HepG2 (cell line): ENCODE results near the gene SPP2. TPM values are rescaled to one million over a fixed set of nuclear protein-coding genes. Genes with fewer than 3 reads are reported as not detected.

ENCODE experiments used
- ATAC-seq: fragments of 200-7000 bp; cut with Tn5 transposase; 3 replicates; pipeline ENCODE4 v1.9.1; 2020; ENCODE audit warnings: mild to moderate bottlenecking, moderate library complexity
- BruUV-seq: library from RNA; stranded (reverse); fragments of 400-500 nt; replicated peaks from 2 replicates; lab custom pipeline; 2021; lab: Mats Ljungman, UMichigan
- CTCF ChIA-PET: fragments of 300-600 bp; formaldehyde crosslinking; extraction: SDS; loops from one replicate; lab custom pipeline; 2021; ENCODE audit warnings: low total read pairs, inconsistent platforms, low intra/inter-chr PET ratio; lab: Yijun Ruan, JAX
- POLR2A ChIA-PET: fragments of 350-600 bp; sonication (Branson Sonifier 250); formaldehyde crosslinking; loops from one replicate; lab custom pipeline; 2020; ENCODE audit warnings: antibody characterized with exemption, inconsistent platforms; lab: Yijun Ruan, JAX
- DNase-seq: peaks from one replicate; pipeline ENCODE4 v3.0.0-alpha.2; 2015; ENCODE audit warnings: low spot score
- FAIRE-seq: peaks from 3 replicates; lab custom pipeline; 2011; peaks lifted over from hg19 to GRCh38; lab: Jason Lieb, UNC
- H2AFZ ChIP-seq: one replicate; pipeline ENCODE4 v1.6.1; 2011; ENCODE audit warnings: low read length, inconsistent platforms
- H3K27ac ChIP-seq: fragments of 300-600 bp; 3 replicates; pipeline ENCODE4 v1.8.0; 2011; ENCODE audit warnings: mixed run types, mild to moderate bottlenecking, mixed read lengths, low read length, inconsistent platforms; ENCODE audit not compliant: insufficient read depth; ENCODE audit errors: extremely low read length
- H3K27me3 ChIP-seq, 2 experiments: fragments of 200-600 bp in 1 of 2; 2 replicates in 1 of 2; 3 replicates in 1 of 2; pipeline versions ENCODE4 v1.6.0 to v1.8.0; 2011; ENCODE audit warnings: low read length in 2 of 2, mild to moderate bottlenecking in 2 of 2, moderate library complexity in 2 of 2, inconsistent platforms in 1 of 2; ENCODE audit not compliant: insufficient read depth in 2 of 2, control insufficient read depth in 1 of 2
- H3K36me3 ChIP-seq, 2 experiments: fragments of 200-600 bp in 1 of 2; replicated peaks in 1 of 2; 2 replicates in 1 of 2; 3 replicates in 1 of 2; pipeline versions ENCODE4 v1.5.1 to v1.8.0; 2011; ENCODE audit warnings: low read length in 2 of 2, inconsistent platforms in 1 of 2; ENCODE audit not compliant: insufficient read depth in 2 of 2, control insufficient read depth in 1 of 2
- H3K4me1 ChIP-seq: 2 replicates; pipeline ENCODE4 v1.5.1; 2012; ENCODE audit warnings: low read length, inconsistent platforms; ENCODE audit not compliant: insufficient read depth
- H3K4me2 ChIP-seq: 2 replicates; pipeline ENCODE4 v1.6.0; 2011; ENCODE audit warnings: low read depth, low read length, inconsistent platforms
- H3K4me3 ChIP-seq, 3 experiments: fragments of 200-600 bp in 1 of 3; sonication (generic), shearing (Covaris generic) in 1 of 3; replicated peaks in 1 of 3; 2 replicates each; pipeline ENCODE4 v1.5.1; 2011 to 2016; ENCODE audit warnings: low read length in 3 of 3, inconsistent platforms in 2 of 3, low read depth in 2 of 3, mild to moderate bottlenecking in 2 of 3, control low read depth in 1 of 3, mixed read lengths in 1 of 3; ENCODE audit not compliant: insufficient read depth in 1 of 3
- H3K79me2 ChIP-seq: one replicate; pipeline ENCODE4 v1.6.1; 2011; ENCODE audit warnings: low read length, inconsistent platforms; ENCODE audit not compliant: insufficient read depth
- H3K9ac ChIP-seq: 2 replicates; pipeline ENCODE4 v1.6.0; 2011; ENCODE audit warnings: mild to moderate bottlenecking, low read depth, low read length, inconsistent platforms; ENCODE audit not compliant: insufficient read depth
- H3K9me3 ChIP-seq: 2 replicates; pipeline ENCODE4 v1.5.1; 2012; ENCODE audit warnings: mild to moderate bottlenecking, low read length
- H4K20me1 ChIP-seq: 2 replicates; pipeline ENCODE4 v1.6.0; 2011; ENCODE audit warnings: inconsistent platforms, mild to moderate bottlenecking, low read length, moderate library complexity; ENCODE audit not compliant: insufficient read depth
- BCL3 ChIP-seq: sonication (generic); formaldehyde crosslinking; IDR thresholded peaks from 2 replicates; pipeline ENCODE4 v1.5.1; 2020; ENCODE audit warnings: mild to moderate bottlenecking, missing genetic modification reagents, moderate library complexity
- DMAP1 ChIP-seq: IDR thresholded peaks from 2 replicates; pipeline ENCODE4 v1.6.1; 2016
- GRHL1 ChIP-seq: sonication (generic); formaldehyde crosslinking; conservative IDR thresholded peaks from 2 replicates; pipeline ENCODE4 v1.8.0; 2022; ENCODE audit warnings: missing genetic modification reagents
- HHEX ChIP-seq: IDR thresholded peaks from 2 replicates; pipeline ENCODE4 v1.6.1; 2016; ENCODE audit warnings: control low read depth
- HMG20B ChIP-seq: conservative IDR thresholded peaks from 2 replicates; pipeline ENCODE4 v1.6.1; 2016; ENCODE audit warnings: missing genetic modification reagents, missing compliant biosample characterization
- JDP2 ChIP-seq: sonication (generic); formaldehyde crosslinking; IDR thresholded peaks from 2 replicates; pipeline ENCODE4 v1.8.1; 2022; ENCODE audit warnings: missing genetic modification reagents, borderline replicate concordance
- TIGD3 ChIP-seq: sonication (generic); formaldehyde crosslinking; IDR thresholded peaks from 2 replicates; pipeline ENCODE4 v1.5.1; 2020; ENCODE audit warnings: mild to moderate bottlenecking, missing genetic modification reagents, borderline replicate concordance
- XBP1 ChIP-seq: sonication (generic); formaldehyde crosslinking; IDR thresholded peaks from 2 replicates; pipeline ENCODE4 v1.5.0; 2020; ENCODE audit warnings: missing genetic modification reagents
- ZNF292 ChIP-seq: sonication (generic); formaldehyde crosslinking; IDR thresholded peaks from 2 replicates; pipeline ENCODE4 v1.8.1; 2022; ENCODE audit warnings: mild to moderate bottlenecking, low read depth, missing genetic modification reagents, borderline replicate concordance
- ZNF441 ChIP-seq: sonication (generic); formaldehyde crosslinking; IDR thresholded peaks from 2 replicates; pipeline ENCODE4 v1.7.0; 2021; ENCODE audit warnings: missing genetic modification reagents, borderline replicate concordance
- ZNF839 ChIP-seq: sonication (generic); formaldehyde crosslinking; IDR thresholded peaks from 2 replicates; pipeline ENCODE4 v1.4.0; 2020; ENCODE audit warnings: missing genetic modification reagents, mild to moderate bottlenecking, borderline replicate concordance
- ZSCAN21 ChIP-seq: sonication (generic); formaldehyde crosslinking; IDR thresholded peaks from 2 replicates; pipeline ENCODE4 v1.8.0; 2022; ENCODE audit warnings: mild to moderate bottlenecking, missing genetic modification reagents, moderate library complexity, borderline replicate concordance
- WGBS: methylation state at CpG from one replicate; pipeline ENCODE4 v1.1.6; 2017; ENCODE audit warnings: low lambda C conversion rate; 5-methylcytosine and 5-hydroxymethylcytosine counted together
- in situ Hi-C: cut with HindIII; loops from 2 replicates; pipeline ENCODE4 v1.10.0; 2017; ENCODE audit warnings: low pct_unique_long_range_greater_than_20kb; ENCODE audit not compliant: extremely low pct_ligation_motif_present
- intact Hi-C: fragments of 100-400 bp; cut with micrococcal nuclease; formaldehyde crosslinking; loops from one replicate; pipeline ENCODE4 v1.10.0; 2022; ENCODE audit not compliant: unreplicated experiment
- polyA plus RNA-seq, 8 experiments: library from polyadenylated mRNA; depleted of rRNA in 3 of 8; stranded (reverse) in 7 of 8; unstranded in 1 of 8; fragments of >200 nt; fragmentation: Illumina TruSeq in 4 of 8; extraction: Trizol in 4 of 8; gene quantifications; 2 replicates each; pipeline versions ENCODE4 v1.2.1 to v1.2.3, GENCODE V29; 2011 to 2016; ENCODE audit warnings: low read depth in 4 of 8, missing spikeins in 1 of 8, mixed read lengths in 1 of 8; ENCODE audit not compliant: insufficient read depth in 1 of 8
- total RNA-seq, 5 experiments: library from RNA; depleted of rRNA; stranded (reverse); fragments of >200 nt; fragmentation: Illumina TruSeq; extraction: Trizol; gene quantifications; 2 replicates each; pipeline ENCODE4 v1.2.3, GENCODE V29; 2016; ENCODE audit warnings: low read depth in 1 of 5
- TF ChIP-seq, protein P1 (sequence below): sonication (generic); formaldehyde crosslinking; IDR thresholded peaks from 2 replicates; pipeline ENCODE4 v1.4.0; 2020; ENCODE audit warnings: mild to moderate bottlenecking, missing genetic modification reagents
- TF ChIP-seq, protein P2 (sequence below): sonication (generic); formaldehyde crosslinking; IDR thresholded peaks from 2 replicates; pipeline ENCODE4 v1.8.0; 2022; ENCODE audit warnings: missing genetic modification reagents, low read depth, mild to moderate bottlenecking, borderline replicate concordance

The SPP2 gene
- total and polyA plus RNA-seq, 2 of the 13 experiments (the other 11 are each of a cell fraction or from before 2014, with no cell fraction given) = not detected

DNA sequence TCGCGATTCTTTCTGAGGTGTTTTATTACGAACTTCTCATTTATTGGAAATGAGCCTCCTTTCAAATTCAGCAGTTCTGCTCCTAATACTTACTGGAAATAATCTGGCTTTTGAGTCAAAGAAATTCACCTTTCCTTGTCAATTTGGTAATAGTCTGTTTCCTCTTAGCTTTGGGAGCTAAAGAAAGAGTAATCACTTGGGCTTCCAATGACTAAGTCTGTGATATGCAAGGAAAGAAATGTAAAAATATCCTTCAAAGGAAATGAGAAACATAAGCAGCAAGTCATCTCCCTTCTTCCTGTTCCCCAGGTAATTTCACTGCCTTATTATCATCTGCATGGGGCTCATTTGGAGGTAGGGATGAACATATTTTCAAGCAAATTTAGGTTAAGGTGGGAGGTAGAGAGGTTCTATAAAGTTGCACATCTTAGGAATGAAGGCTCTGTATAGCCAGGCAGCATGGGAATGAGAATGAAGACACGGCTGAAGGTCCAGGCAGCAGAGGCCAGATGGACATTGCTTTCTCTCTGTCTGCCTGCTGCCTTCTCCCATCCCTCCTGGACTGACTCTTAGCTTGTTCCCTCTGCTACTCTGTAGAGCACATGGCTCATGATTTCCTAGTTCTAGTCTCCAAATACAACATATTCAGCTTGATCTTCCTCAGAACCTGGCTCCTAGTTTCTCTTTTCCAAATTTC lies 1.0 kb downstream of the SPP2 start:
- H3K9me3 ChIP-seq = no peaks in the 10 kb centered on the region
- H3K4me3 ChIP-seq = no peak overlapping the region
- POLR2A ChIA-PET = no interaction called here
- H3K27me3 ChIP-seq = no peaks in the 10 kb centered on the region; a peak in 1 of 5 replicates
- H3K27ac ChIP-seq = no peak overlapping the region
- CTCF ChIA-PET = no interaction called here
- FAIRE-seq = no peak
- no peak for ATAC-seq
- no peak overlapping the region for H3K9ac ChIP-seq
- H3K4me2 ChIP-seq = no peak overlapping the region
- 44% methylated on average over 4 of the region's 4 CpGs for WGBS
- no peak overlapping the region for H2AFZ ChIP-seq
- H3K36me3 ChIP-seq = no peaks in the 10 kb centered on the region
- in situ Hi-C loops (no loop called here), intact Hi-C loops (no loop called here)
- H3K4me1 ChIP-seq = no peaks in the 10 kb centered on the region
- BruUV-seq = no TSS peak
- H3K79me2 ChIP-seq = no peaks in the 10 kb centered on the region
- DNase-seq = no peak
- no peaks in the 10 kb centered on the region for H4K20me1 ChIP-seq
- TF ChIP-seq, protein P1, sequence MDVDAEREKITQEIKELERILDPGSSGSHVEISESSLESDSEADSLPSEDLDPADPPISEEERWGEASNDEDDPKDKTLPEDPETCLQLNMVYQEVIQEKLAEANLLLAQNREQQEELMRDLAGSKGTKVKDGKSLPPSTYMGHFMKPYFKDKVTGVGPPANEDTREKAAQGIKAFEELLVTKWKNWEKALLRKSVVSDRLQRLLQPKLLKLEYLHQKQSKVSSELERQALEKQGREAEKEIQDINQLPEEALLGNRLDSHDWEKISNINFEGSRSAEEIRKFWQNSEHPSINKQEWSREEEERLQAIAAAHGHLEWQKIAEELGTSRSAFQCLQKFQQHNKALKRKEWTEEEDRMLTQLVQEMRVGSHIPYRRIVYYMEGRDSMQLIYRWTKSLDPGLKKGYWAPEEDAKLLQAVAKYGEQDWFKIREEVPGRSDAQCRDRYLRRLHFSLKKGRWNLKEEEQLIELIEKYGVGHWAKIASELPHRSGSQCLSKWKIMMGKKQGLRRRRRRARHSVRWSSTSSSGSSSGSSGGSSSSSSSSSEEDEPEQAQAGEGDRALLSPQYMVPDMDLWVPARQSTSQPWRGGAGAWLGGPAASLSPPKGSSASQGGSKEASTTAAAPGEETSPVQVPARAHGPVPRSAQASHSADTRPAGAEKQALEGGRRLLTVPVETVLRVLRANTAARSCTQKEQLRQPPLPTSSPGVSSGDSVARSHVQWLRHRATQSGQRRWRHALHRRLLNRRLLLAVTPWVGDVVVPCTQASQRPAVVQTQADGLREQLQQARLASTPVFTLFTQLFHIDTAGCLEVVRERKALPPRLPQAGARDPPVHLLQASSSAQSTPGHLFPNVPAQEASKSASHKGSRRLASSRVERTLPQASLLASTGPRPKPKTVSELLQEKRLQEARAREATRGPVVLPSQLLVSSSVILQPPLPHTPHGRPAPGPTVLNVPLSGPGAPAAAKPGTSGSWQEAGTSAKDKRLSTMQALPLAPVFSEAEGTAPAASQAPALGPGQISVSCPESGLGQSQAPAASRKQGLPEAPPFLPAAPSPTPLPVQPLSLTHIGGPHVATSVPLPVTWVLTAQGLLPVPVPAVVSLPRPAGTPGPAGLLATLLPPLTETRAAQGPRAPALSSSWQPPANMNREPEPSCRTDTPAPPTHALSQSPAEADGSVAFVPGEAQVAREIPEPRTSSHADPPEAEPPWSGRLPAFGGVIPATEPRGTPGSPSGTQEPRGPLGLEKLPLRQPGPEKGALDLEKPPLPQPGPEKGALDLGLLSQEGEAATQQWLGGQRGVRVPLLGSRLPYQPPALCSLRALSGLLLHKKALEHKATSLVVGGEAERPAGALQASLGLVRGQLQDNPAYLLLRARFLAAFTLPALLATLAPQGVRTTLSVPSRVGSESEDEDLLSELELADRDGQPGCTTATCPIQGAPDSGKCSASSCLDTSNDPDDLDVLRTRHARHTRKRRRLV (CRISPR knock-in tag) = no peak
- TF ChIP-seq, protein P2, sequence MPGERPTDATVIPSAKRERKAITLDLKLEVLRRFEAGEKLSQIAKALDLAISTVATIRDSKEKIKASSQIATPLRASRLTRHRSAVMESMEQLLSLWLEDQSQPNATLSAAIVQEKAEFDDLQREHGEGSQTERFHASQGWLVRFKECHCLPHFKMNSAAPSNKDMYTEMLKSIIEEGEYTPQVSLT (CRISPR knock-in tag) = no peak
- TF ChIP-seq ZNF292 = no peak
- no peak for TF ChIP-seq HHEX (CRISPR knock-in tag)
- no peak for TF ChIP-seq ZNF839 (CRISPR knock-in tag)
- TF ChIP-seq BCL3 = no peak
- no peak for TF ChIP-seq JDP2 (CRISPR knock-in tag)
- TF ChIP-seq ZSCAN21 (CRISPR knock-in tag) = no peak
- no peak for TF ChIP-seq GRHL1 (CRISPR knock-in tag)
- no peak for TF ChIP-seq TIGD3 (CRISPR knock-in tag)
- no peak for TF ChIP-seq HMG20B (CRISPR knock-in tag)
- TF ChIP-seq DMAP1 (CRISPR knock-in tag) = no peak
- TF ChIP-seq ZNF441 (CRISPR knock-in tag) = no peak
- no peak for TF ChIP-seq XBP1 (CRISPR knock-in tag)
